ENCODE data around the gene SMARCA1.
A peak's percentile ranks its signal among the peaks of the same experiment; 100 is the strongest.
"Not testable (repeated sequence)": the region's sequence is repeated elsewhere in the genome, so short reads cannot be mapped to it uniquely, and the experiment has no call there.

SMARCA1 gene, protein sequence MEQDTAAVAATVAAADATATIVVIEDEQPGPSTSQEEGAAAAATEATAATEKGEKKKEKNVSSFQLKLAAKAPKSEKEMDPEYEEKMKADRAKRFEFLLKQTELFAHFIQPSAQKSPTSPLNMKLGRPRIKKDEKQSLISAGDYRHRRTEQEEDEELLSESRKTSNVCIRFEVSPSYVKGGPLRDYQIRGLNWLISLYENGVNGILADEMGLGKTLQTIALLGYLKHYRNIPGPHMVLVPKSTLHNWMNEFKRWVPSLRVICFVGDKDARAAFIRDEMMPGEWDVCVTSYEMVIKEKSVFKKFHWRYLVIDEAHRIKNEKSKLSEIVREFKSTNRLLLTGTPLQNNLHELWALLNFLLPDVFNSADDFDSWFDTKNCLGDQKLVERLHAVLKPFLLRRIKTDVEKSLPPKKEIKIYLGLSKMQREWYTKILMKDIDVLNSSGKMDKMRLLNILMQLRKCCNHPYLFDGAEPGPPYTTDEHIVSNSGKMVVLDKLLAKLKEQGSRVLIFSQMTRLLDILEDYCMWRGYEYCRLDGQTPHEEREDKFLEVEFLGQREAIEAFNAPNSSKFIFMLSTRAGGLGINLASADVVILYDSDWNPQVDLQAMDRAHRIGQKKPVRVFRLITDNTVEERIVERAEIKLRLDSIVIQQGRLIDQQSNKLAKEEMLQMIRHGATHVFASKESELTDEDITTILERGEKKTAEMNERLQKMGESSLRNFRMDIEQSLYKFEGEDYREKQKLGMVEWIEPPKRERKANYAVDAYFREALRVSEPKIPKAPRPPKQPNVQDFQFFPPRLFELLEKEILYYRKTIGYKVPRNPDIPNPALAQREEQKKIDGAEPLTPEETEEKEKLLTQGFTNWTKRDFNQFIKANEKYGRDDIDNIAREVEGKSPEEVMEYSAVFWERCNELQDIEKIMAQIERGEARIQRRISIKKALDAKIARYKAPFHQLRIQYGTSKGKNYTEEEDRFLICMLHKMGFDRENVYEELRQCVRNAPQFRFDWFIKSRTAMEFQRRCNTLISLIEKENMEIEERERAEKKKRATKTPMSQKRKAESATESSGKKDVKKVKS

GRCh38 chrX:129523079-129523911, at the start of gene SMARCA1:
Gene SMARCA1, minus strand, starts transcription at chrX:129523490. Its CDS starts 120 bp downstream, at chrX:129523370.
- Histone ChIP-seq H3K9ac (ENCODE audit: low read depth, low read length) (peak within 1 kb of the TSS; percentile 97), H3K9me3 (ENCODE audit: control insufficient read depth, insufficient read depth, low read length) (no peaks in the 10 kb centered on the region), H3K4me1 (ENCODE audit: insufficient read depth, low read length) (no peaks in the 10 kb centered on the region)

DNA sequence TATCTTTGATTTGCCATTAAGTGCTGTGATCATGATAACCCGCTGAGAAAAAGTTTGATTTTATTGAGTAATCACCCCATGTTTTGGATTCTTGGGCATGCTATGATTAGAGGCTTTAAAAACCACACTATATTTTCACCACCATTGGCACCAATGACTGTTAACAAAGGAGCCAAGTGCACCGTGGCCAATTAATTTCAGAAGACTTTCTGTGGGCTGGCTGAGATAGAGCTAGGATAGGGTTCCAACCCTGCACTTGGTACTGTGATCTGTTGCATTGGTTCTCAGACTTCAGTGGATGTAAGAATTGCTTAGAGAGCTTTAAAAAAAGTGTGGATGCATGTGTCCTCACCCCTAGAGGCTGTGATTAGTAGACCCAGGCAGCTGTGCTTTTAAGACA, 49.1 kb upstream of the SMARCA1 start:
- Histone ChIP-seq H3K9ac (ENCODE audit: low read depth, low read length) (no peak overlapping the region), H3K36me3 (ENCODE audit: insufficient read depth, low read length) (peaks cover 11% of the 10 kb centered on the region), H3K4me1 (ENCODE audit: insufficient read depth, low read length) (no peaks in the 10 kb centered on the region), H3K9me3 (ENCODE audit: control insufficient read depth, insufficient read depth, low read length) (no peaks in the 10 kb centered on the region)

More at GRCh38 chrX:129523079-129523911, at the start of gene SMARCA1:
- H3K36me3 ChIP-seq (ENCODE audit: insufficient read depth, low read length): no peaks in the 10 kb centered on the region

DNA sequence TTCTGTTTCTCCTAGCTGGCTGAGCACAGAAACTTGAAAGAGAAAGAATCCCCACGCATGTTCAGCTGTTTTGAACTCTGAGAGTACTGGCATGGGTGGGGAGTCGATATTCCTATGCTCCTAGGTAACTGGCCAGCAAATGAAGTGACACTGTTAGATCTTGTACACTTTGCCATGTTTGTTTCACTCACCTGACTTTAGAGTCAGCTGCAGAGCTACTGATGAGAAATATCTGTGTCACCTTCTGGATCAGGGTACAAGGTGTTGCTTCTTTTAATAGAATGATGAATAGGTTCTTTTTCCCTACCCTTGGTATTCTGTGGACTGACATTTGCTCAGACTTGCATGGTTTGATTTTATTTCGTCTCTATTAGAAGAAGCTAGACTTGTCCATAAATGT, 45.1 kb upstream of the SMARCA1 start:
- Histone ChIP-seq H3K9me3 (ENCODE audit: control insufficient read depth, insufficient read depth, low read length) (no peaks in the 10 kb centered on the region), H3K4me1 (ENCODE audit: insufficient read depth, low read length) (peaks cover 12% of the 10 kb centered on the region; the same call in 1 of the 2 replicates), H3K36me3 (ENCODE audit: insufficient read depth, low read length) (peaks cover 6% of the 10 kb centered on the region), H3K9ac (ENCODE audit: low read depth, low read length) (no peak overlapping the region)

- Histone ChIP-seq H3K4me1 (ENCODE audit: insufficient read depth, low read length) (peaks cover 12% of the 10 kb centered on the region; the same call in 1 of the 2 replicates), H3K9ac (ENCODE audit: low read depth, low read length) (no peak overlapping the region), H3K36me3 (ENCODE audit: insufficient read depth, low read length) (peaks cover 12% of the 10 kb centered on the region), H3K9me3 (ENCODE audit: control insufficient read depth, insufficient read depth, low read length) (no peaks in the 10 kb centered on the region)
Observed at GRCh38 chrX:129566073-129566472, 42.8 kb upstream of the SMARCA1 start.

- Histone ChIP-seq H3K36me3 (ENCODE audit: insufficient read depth, low read length) (peaks cover 12% of the 10 kb centered on the region), H3K9me3 (ENCODE audit: control insufficient read depth, insufficient read depth, low read length) (no peaks in the 10 kb centered on the region), H3K4me1 (ENCODE audit: insufficient read depth, low read length) (peaks cover 12% of the 10 kb centered on the region; the same call in 1 of the 2 replicates), H3K9ac (ENCODE audit: low read depth, low read length) (no peak overlapping the region)
Observed at GRCh38 chrX:129565046-129565650, 41.9 kb upstream of the SMARCA1 start.

GRCh38 chrX:129564345-129564744, 41.1 kb upstream of the SMARCA1 start:
- H3K9me3 ChIP-seq (ENCODE audit: control insufficient read depth, insufficient read depth, low read length); H3K9ac ChIP-seq (ENCODE audit: low read depth, low read length): not testable (repeated sequence)
- peaks cover 14% of the 10 kb centered on the region for H3K36me3 ChIP-seq (ENCODE audit: insufficient read depth, low read length)
- H3K4me1 ChIP-seq (ENCODE audit: insufficient read depth, low read length): peaks cover 12% of the 10 kb centered on the region; the same call in 1 of the 2 replicates

GRCh38 chrX:129561453-129561852, 38.2 kb upstream of the SMARCA1 start:
- Histone ChIP-seq H3K9me3 (ENCODE audit: control insufficient read depth, insufficient read depth, low read length) (no peaks in the 10 kb centered on the region), H3K4me1 (ENCODE audit: insufficient read depth, low read length) (peaks cover 11% of the 10 kb centered on the region; the same call in 1 of the 2 replicates), H3K9ac (ENCODE audit: low read depth, low read length) (no peak overlapping the region), H3K36me3 (ENCODE audit: insufficient read depth, low read length) (peaks cover 31% of the 10 kb centered on the region)

DNA sequence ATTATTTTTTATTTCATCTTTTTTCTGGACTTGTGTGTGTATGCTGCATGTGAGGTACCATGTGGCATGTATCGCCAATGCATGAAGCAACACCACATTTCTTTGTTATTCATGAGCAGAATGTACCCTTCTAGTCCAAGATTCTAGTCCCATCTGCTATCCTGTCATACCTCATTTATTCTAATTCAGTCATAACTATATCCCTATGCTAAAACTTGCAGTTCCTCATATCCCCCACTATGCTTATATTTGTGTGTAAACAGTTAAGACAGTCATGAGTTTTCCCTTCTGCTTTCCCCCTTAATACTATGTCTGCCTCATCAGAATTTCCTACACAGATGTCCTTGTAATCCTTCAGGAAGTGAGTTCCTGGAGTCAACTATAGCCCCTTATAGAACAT, 36.5 kb upstream of the SMARCA1 start:
- Histone ChIP-seq H3K4me1 (ENCODE audit: insufficient read depth, low read length) (no peaks in the 10 kb centered on the region), H3K9me3 (ENCODE audit: control insufficient read depth, insufficient read depth, low read length) (no peaks in the 10 kb centered on the region), H3K9ac (ENCODE audit: low read depth, low read length) (no peak overlapping the region), H3K36me3 (ENCODE audit: insufficient read depth, low read length) (peaks cover 31% of the 10 kb centered on the region)

GRCh38 chrX:129557844-129558480, 34.7 kb upstream of the SMARCA1 start:
- no peaks in the 10 kb centered on the region for H3K4me1 ChIP-seq (ENCODE audit: insufficient read depth, low read length)
- H3K36me3 ChIP-seq (ENCODE audit: insufficient read depth, low read length): peaks cover 31% of the 10 kb centered on the region
- H3K9ac ChIP-seq (ENCODE audit: low read depth, low read length): no peak overlapping the region
- H3K9me3 ChIP-seq (ENCODE audit: control insufficient read depth, insufficient read depth, low read length): no peaks in the 10 kb centered on the region

DNA sequence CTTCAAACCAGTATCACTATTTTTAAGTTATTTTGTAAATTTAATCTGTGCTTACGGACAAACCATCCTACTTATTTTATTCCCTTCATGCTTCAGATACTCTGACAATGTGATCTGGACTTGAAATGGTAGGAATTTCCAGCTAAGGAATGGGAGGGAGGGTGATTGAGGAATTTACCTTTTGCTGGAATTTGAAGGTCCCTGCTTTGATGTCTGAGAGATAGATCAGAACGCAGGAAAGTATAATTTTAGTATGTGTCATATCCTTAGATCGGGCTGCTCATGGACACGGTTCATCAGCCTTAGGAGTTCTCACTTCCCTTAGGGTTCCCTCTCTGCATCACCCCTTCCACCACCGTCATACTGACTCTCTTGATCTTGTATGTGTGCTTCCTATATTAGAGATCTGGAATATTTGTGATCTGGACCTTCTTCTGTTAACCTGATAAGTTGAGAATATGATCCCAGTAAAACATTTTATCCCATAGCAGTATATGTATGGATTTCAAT, 33.6 kb upstream of the SMARCA1 start:
- H3K36me3 ChIP-seq (ENCODE audit: insufficient read depth, low read length): peaks cover 22% of the 10 kb centered on the region
- no peaks in the 10 kb centered on the region for H3K4me1 ChIP-seq (ENCODE audit: insufficient read depth, low read length)
- no peaks in the 10 kb centered on the region for H3K9me3 ChIP-seq (ENCODE audit: control insufficient read depth, insufficient read depth, low read length)
- H3K9ac ChIP-seq (ENCODE audit: low read depth, low read length): no peak overlapping the region; the same call in 1 of the 2 replicates

DNA sequence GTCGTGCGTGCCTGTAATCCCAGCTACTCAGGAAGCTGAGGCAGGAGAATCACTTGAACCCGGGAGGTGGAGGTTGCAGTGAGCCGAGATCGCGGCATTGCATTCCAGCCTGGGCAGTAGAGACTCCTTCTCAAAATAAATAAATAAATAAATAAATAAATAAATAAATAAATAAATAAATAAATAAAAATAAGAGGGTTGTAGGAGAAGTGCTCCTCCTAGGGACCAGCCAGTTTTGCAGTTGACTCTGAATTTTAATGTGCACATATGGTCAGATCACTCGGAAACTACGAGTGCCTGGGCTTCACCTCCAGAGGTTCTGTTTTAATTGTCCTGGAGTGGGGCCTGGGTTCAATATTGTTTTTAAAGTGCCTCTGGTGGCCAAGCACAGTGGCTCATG, 31.5 kb upstream of the SMARCA1 start:
- not testable (repeated sequence) for H3K9me3 ChIP-seq (ENCODE audit: control insufficient read depth, insufficient read depth, low read length); H3K4me1 ChIP-seq (ENCODE audit: insufficient read depth, low read length); H3K9ac ChIP-seq (ENCODE audit: low read depth, low read length)
- H3K36me3 ChIP-seq (ENCODE audit: insufficient read depth, low read length): peaks cover 21% of the 10 kb centered on the region

GRCh38 chrX:129553619-129554288, 30.5 kb upstream of the SMARCA1 start:
- Histone ChIP-seq H3K4me1 (ENCODE audit: insufficient read depth, low read length) (no peaks in the 10 kb centered on the region), H3K9ac (ENCODE audit: low read depth, low read length) (no peak overlapping the region), H3K36me3 (ENCODE audit: insufficient read depth, low read length) (peaks cover 14% of the 10 kb centered on the region), H3K9me3 (ENCODE audit: control insufficient read depth, insufficient read depth, low read length) (no peaks in the 10 kb centered on the region)
